Measurements from ENCODE around the gene ST6GAL1. TPM values are rescaled to one million over a fixed set of nuclear protein-coding genes. Genes with fewer than 3 reads are reported as not detected.
A peak's percentile ranks its signal among the peaks of the same experiment; 100 is the strongest.
"Not testable (repeated sequence)": the region's sequence is repeated elsewhere in the genome, so short reads cannot be mapped to it uniquely, and the experiment has no call there.

ST6GAL1 gene
- total RNA-seq, 1 donor from 2014 or later: 5.5 TPM

- no peak for FAIRE-seq
- Histone ChIP-seq H3K4me3 (ENCODE audit: low read depth, low read length) (no peak overlapping the region), H3K27me3 (ENCODE audit: control insufficient read depth, insufficient read depth, low read length) (no peaks in the 10 kb centered on the region), H3K36me3 (ENCODE audit: control insufficient read depth, insufficient read depth, low read length) (no peaks in the 10 kb centered on the region)
- no peak for DNase-seq (ENCODE audit: low read depth)
- no peak for TF ChIP-seq CTCF (IDR thresholded peaks at IDR 0.05; ENCODE audit: insufficient read depth, low read length, severe bottlenecking)
These were observed 68.6 kb downstream of the ST6GAL1 start for GRCh38 chr3:186998937-186999368.

GRCh38 chr3:187000711-187001151 lies 70.4 kb downstream of the ST6GAL1 start:
- DNase-seq (ENCODE audit: low read depth) (no peak), FAIRE-seq (no peak)
- no peaks in the 10 kb centered on the region for H3K27me3 ChIP-seq (ENCODE audit: control insufficient read depth, insufficient read depth, low read length)
- no peaks in the 10 kb centered on the region for H3K36me3 ChIP-seq (ENCODE audit: control insufficient read depth, insufficient read depth, low read length)
- no peak overlapping the region for H3K4me3 ChIP-seq (ENCODE audit: low read depth, low read length)
- TF ChIP-seq CTCF (IDR thresholded peaks at IDR 0.05; ENCODE audit: insufficient read depth, low read length, severe bottlenecking): no peak

- no peak for TF ChIP-seq CTCF (IDR thresholded peaks at IDR 0.05; ENCODE audit: insufficient read depth, low read length, severe bottlenecking)
- no peaks in the 10 kb centered on the region for H3K27me3 ChIP-seq (ENCODE audit: control insufficient read depth, insufficient read depth, low read length)
- H3K36me3 ChIP-seq (ENCODE audit: control insufficient read depth, insufficient read depth, low read length): no peaks in the 10 kb centered on the region
- no peak overlapping the region for H3K4me3 ChIP-seq (ENCODE audit: low read depth, low read length)
- FAIRE-seq (no peak), DNase-seq (ENCODE audit: low read depth) (no peak)
These were observed 72.6 kb downstream of the ST6GAL1 start for GRCh38 chr3:187002915-187003314.

- no peak overlapping the region for H3K4me3 ChIP-seq (ENCODE audit: low read depth, low read length)
- no peaks in the 10 kb centered on the region for H3K27me3 ChIP-seq (ENCODE audit: control insufficient read depth, insufficient read depth, low read length)
- FAIRE-seq: peak; percentile 68
- no peak for TF ChIP-seq CTCF (IDR thresholded peaks at IDR 0.05; ENCODE audit: insufficient read depth, low read length, severe bottlenecking)
- DNase-seq (ENCODE audit: low read depth): no peak
- H3K36me3 ChIP-seq (ENCODE audit: control insufficient read depth, insufficient read depth, low read length): no peaks in the 10 kb centered on the region
These were observed 75.6 kb downstream of the ST6GAL1 start for GRCh38 chr3:187005827-187006481.

GRCh38 chr3:187006864-187007630 lies 76.7 kb downstream of the ST6GAL1 start:
- Histone ChIP-seq H3K4me3 (ENCODE audit: low read depth, low read length) (no peak overlapping the region), H3K36me3 (ENCODE audit: control insufficient read depth, insufficient read depth, low read length) (no peaks in the 10 kb centered on the region), H3K27me3 (ENCODE audit: control insufficient read depth, insufficient read depth, low read length) (no peaks in the 10 kb centered on the region)
- no peak for TF ChIP-seq CTCF (IDR thresholded peaks at IDR 0.05; ENCODE audit: insufficient read depth, low read length, severe bottlenecking)
- DNase-seq (ENCODE audit: low read depth) (no peak), FAIRE-seq (no peak)

- H3K36me3 ChIP-seq (ENCODE audit: control insufficient read depth, insufficient read depth, low read length); DNase-seq (ENCODE audit: low read depth); H3K27me3 ChIP-seq (ENCODE audit: control insufficient read depth, insufficient read depth, low read length); FAIRE-seq; H3K4me3 ChIP-seq (ENCODE audit: low read depth, low read length): not testable (repeated sequence)
These were observed 80.1 kb downstream of the ST6GAL1 start for GRCh38 chr3:187010382-187010781.

All from bronchial epithelial cell (primary cell).